Smooth muscle cell (in vitro differentiated cells): ENCODE results near the gene ZNF207. TPM values are rescaled to one million over a fixed set of nuclear protein-coding genes. Genes with fewer than 3 reads are reported as not detected.

ENCODE experiments used
- DNase-seq: peaks from one replicate; lab custom pipeline; 2025; ENCODE audit not compliant: unreplicated experiment; lab: John Stamatoyannopoulos, UW
- H2AFZ ChIP-seq: fragments of 200-600 bp; sonication (generic); 2 replicates; pipeline ENCODE4 v1.6.0; 2016; ENCODE audit warnings: antibody characterized with exemption, low read depth, mild to moderate bottlenecking
- H3F3A ChIP-seq: fragments of 200-600 bp; sonication (generic); 2 replicates; pipeline ENCODE4 v1.6.0; 2017; ENCODE audit warnings: antibody characterized with exemption, low read depth
- H3K27ac ChIP-seq: fragments of 200-600 bp; sonication (generic); 2 replicates; pipeline ENCODE4 v1.5.1; 2016; ENCODE audit warnings: low read depth, mild to moderate bottlenecking
- H3K27me3 ChIP-seq: fragments of 200-600 bp; sonication (generic); 2 replicates; pipeline ENCODE4 v1.6.1; 2016; ENCODE audit warnings: low read depth, mild to moderate bottlenecking
- H3K36me3 ChIP-seq: fragments of 200-600 bp; sonication (generic); 2 replicates; pipeline ENCODE4 v1.5.1; 2016; ENCODE audit warnings: low read depth
- H3K4me1 ChIP-seq: fragments of 200-600 bp; sonication (generic); 2 replicates; pipeline ENCODE4 v1.5.1; 2016; ENCODE audit warnings: low read depth
- H3K4me2 ChIP-seq: fragments of 200-600 bp; sonication (generic); 2 replicates; pipeline ENCODE4 v1.6.0; 2016; ENCODE audit warnings: mild to moderate bottlenecking
- H3K4me3 ChIP-seq: fragments of 200-600 bp; sonication (generic); 2 replicates; pipeline ENCODE4 v1.5.1; 2016; ENCODE audit warnings: mild to moderate bottlenecking
- H3K79me2 ChIP-seq: fragments of 200-600 bp; sonication (generic); 2 replicates; pipeline ENCODE4 v1.6.0; 2016; ENCODE audit warnings: low read depth, mild to moderate bottlenecking
- H3K9ac ChIP-seq: fragments of 200-600 bp; sonication (generic); 2 replicates; pipeline ENCODE4 v1.6.0; 2016; ENCODE audit warnings: low read depth
- H3K9me3 ChIP-seq: fragments of 200-600 bp; sonication (generic); replicated peaks from 2 replicates; pipeline ENCODE4 v1.5.1; 2016; ENCODE audit warnings: low read depth
- H4K20me1 ChIP-seq: fragments of 200-600 bp; sonication (generic); 2 replicates; pipeline ENCODE4 v1.6.0; 2016; ENCODE audit warnings: low read depth
- WGBS: methylation state at CpG from one replicate; pipeline ENCODE4 v1.1.7; 2016; ENCODE audit warnings: low lambda C conversion rate; 5-methylcytosine and 5-hydroxymethylcytosine counted together
- polyA plus RNA-seq: library from polyadenylated mRNA; unstranded; fragments of >200 nt; fragmentation: Nextera tagmentation; extraction: Ambion mirVana; gene quantifications from 2 replicates; pipeline ENCODE4 v1.2.1, GENCODE V29; 2016
- total RNA-seq: library from RNA; depleted of rRNA; stranded (reverse); fragments of >200 nt; gene quantifications from 2 replicates; pipeline ENCODE4 v1.2.3, GENCODE V29; 2014
- TF ChIP-seq, protein P1 (sequence below): fragments of 200-600 bp; sonication (generic); IDR thresholded peaks from 2 replicates; pipeline ENCODE4 v1.5.1; 2017; ENCODE audit warnings: borderline replicate concordance, mild to moderate bottlenecking, antibody characterized with exemption; ENCODE audit not compliant: insufficient read depth, poor library complexity, severe bottlenecking

Gene ZNF207
- total and polyA plus RNA-seq, 2 experiments from 2014 or later: 84.3 to 196 TPM

DNA sequence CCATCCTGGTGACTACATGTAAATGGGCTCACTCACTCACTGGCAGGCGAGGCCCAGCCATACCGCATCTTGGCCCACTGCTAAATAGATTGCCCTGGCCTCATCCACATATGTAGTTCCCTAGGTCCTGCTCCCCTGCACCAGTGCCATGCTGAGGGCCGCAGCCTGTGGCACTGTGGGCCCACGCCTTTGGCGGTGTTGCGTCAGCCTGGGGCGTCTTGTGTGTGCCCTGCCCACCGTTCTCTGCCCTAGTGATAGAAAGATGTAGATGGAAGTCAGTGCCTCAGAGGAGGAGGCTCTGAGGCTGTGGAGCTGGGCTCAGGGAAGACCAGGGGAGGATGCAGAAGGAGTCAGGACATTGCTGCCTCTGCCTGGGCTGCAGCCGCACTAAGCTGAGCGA, 26.9 kb upstream of the ZNF207 start:
- peaks cover 10% of the 10 kb centered on the region for H3K4me1 ChIP-seq
- no peaks in the 10 kb centered on the region for H3K9me3 ChIP-seq
- H3K4me2 ChIP-seq: no peak overlapping the region
- H3K4me3 ChIP-seq: no peak overlapping the region
- H4K20me1 ChIP-seq: no peaks in the 10 kb centered on the region
- H3F3A ChIP-seq: no peaks in the 10 kb centered on the region
- H3K27me3 ChIP-seq: peaks cover 4% of the 10 kb centered on the region
- H3K9ac ChIP-seq: no peak overlapping the region
- H3K79me2 ChIP-seq: no peaks in the 10 kb centered on the region
- H2AFZ ChIP-seq: no peak overlapping the region
- no peak for DNase-seq
- no peak overlapping the region for H3K27ac ChIP-seq
- H3K36me3 ChIP-seq: no peaks in the 10 kb centered on the region
- TF ChIP-seq, protein P1, sequence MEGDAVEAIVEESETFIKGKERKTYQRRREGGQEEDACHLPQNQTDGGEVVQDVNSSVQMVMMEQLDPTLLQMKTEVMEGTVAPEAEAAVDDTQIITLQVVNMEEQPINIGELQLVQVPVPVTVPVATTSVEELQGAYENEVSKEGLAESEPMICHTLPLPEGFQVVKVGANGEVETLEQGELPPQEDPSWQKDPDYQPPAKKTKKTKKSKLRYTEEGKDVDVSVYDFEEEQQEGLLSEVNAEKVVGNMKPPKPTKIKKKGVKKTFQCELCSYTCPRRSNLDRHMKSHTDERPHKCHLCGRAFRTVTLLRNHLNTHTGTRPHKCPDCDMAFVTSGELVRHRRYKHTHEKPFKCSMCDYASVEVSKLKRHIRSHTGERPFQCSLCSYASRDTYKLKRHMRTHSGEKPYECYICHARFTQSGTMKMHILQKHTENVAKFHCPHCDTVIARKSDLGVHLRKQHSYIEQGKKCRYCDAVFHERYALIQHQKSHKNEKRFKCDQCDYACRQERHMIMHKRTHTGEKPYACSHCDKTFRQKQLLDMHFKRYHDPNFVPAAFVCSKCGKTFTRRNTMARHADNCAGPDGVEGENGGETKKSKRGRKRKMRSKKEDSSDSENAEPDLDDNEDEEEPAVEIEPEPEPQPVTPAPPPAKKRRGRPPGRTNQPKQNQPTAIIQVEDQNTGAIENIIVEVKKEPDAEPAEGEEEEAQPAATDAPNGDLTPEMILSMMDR: no peak
- 96% methylated on average over 10 of the region's 10 CpGs for WGBS

DNA sequence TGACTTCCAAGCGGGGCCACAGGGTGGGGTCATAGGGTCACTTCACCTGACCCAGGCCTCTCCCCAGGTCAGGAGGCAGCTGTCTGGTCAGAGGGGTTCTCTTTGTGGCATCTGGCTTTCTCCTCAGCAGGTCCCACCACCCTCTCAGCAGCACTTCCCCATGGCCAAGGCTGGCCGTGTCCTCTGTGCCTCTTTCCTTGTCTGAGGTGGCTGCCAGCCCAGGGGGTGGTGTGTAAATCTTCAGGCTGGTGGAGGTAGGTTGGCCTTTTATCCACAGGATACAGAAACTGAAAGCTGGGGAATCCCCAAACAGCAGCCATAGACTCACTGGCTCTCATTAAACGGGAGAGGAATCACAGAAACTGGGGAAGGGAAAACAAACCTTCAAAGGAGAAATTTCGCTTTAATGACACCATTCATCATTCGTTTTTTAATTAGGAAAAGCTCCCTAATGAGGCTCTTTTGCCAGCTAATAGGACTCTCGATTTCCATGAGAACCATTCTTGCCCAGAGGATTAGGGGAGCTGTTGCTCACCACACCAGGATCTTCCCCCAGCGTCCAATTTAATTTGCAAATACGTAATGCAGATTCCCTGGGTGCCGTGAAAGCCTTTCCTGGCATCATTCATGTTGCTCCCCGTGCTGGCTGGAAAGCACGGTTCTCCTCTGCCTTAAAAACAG, 26.0 kb upstream of the ZNF207 start:
- no peaks in the 10 kb centered on the region for H3F3A ChIP-seq
- no peak overlapping the region for H3K27ac ChIP-seq
- H3K4me3 ChIP-seq: no peak overlapping the region
- no peak for DNase-seq
- no peaks in the 10 kb centered on the region for H3K79me2 ChIP-seq
- H4K20me1 ChIP-seq: no peaks in the 10 kb centered on the region
- TF ChIP-seq, protein P1: no peak
- 57% methylated on average over 11 of the region's 11 CpGs for WGBS
- H3K27me3 ChIP-seq: no peaks in the 10 kb centered on the region
- no peaks in the 10 kb centered on the region for H3K9me3 ChIP-seq
- no peak overlapping the region for H3K4me2 ChIP-seq
- no peak overlapping the region for H3K9ac ChIP-seq
- no peak overlapping the region for H2AFZ ChIP-seq
- H3K36me3 ChIP-seq: no peaks in the 10 kb centered on the region
- peaks cover 10% of the 10 kb centered on the region for H3K4me1 ChIP-seq

GRCh38 chr17:32327911-32328310, 22.0 kb upstream of the ZNF207 start:
- TF ChIP-seq, protein P1: no peak
- H3K9ac ChIP-seq: no peak overlapping the region
- H3K27me3 ChIP-seq: no peaks in the 10 kb centered on the region
- H3K79me2 ChIP-seq: no peaks in the 10 kb centered on the region
- no peak overlapping the region for H2AFZ ChIP-seq
- H4K20me1 ChIP-seq: no peaks in the 10 kb centered on the region
- no peak overlapping the region for H3K4me2 ChIP-seq
- peaks cover 10% of the 10 kb centered on the region for H3K4me1 ChIP-seq
- DNase-seq: no peak
- 93% methylated on average over 1 of the region's 1 CpG for WGBS
- H3K36me3 ChIP-seq: no peaks in the 10 kb centered on the region
- no peaks in the 10 kb centered on the region for H3K9me3 ChIP-seq
- H3K4me3 ChIP-seq: no peak overlapping the region
- no peaks in the 10 kb centered on the region for H3F3A ChIP-seq
- no peak overlapping the region for H3K27ac ChIP-seq

- H3F3A ChIP-seq: no peaks in the 10 kb centered on the region
- no peak overlapping the region for H3K9ac ChIP-seq
- H3K36me3 ChIP-seq: no peaks in the 10 kb centered on the region
- DNase-seq: no peak
- H2AFZ ChIP-seq: no peak overlapping the region
- H3K4me1 ChIP-seq: no peaks in the 10 kb centered on the region
- no peak overlapping the region for H3K4me3 ChIP-seq
- WGBS: 93% methylated on average over 3 of the region's 3 CpGs
- TF ChIP-seq, protein P1: no peak
- no peaks in the 10 kb centered on the region for H4K20me1 ChIP-seq
- no peak overlapping the region for H3K27ac ChIP-seq
- H3K9me3 ChIP-seq: no peaks in the 10 kb centered on the region
- H3K4me2 ChIP-seq: no peak overlapping the region
- no peaks in the 10 kb centered on the region for H3K79me2 ChIP-seq
- no peaks in the 10 kb centered on the region for H3K27me3 ChIP-seq
These were observed 19.8 kb upstream of the ZNF207 start for GRCh38 chr17:32330147-32330546.
